ENCODE results near the gene DENND5B. TPM values are rescaled to one million over a fixed set of nuclear protein-coding genes. Genes with fewer than 3 reads are reported as not detected.

Gene DENND5B
- total and polyA plus RNA-seq, 4 donors = 3.1 to 22.5 (median 12.7) TPM

DNA sequence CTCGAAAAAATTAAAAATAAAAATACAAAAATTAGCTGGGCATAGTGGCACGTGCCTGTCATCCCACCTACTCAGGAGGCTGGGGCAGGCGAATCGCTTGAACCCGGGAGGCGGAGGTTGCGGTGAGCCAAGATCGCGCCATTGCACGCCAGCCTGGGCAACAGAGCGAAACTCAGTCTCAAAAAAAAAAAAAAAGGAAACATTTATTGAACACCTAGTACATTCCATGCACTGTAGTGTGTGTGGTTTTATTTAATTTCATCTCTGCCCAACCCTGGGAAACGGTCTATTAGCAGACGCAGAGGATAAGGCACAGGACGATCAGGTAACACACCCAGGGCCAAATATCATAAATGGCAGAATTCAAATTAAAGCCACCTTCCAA, 229.2 kb downstream of the DENND5B start:
- intact Hi-C loops (cut with DNase I) = no loop called here
- no peaks in the 10 kb centered on the region for H3K27me3 ChIP-seq (ENCODE audit: control insufficient read depth in 1 of 2, insufficient read depth in 2 of 2, low read length in 1 of 2)
- H3K36me3 ChIP-seq (ENCODE audit: control insufficient read depth in 1 of 2, insufficient read depth in 2 of 2, low read length in 1 of 2) = no peaks in the 10 kb centered on the region
- no peaks in the 10 kb centered on the region for H3K4me1 ChIP-seq (ENCODE audit: control insufficient read depth in 1 of 2, insufficient read depth in 2 of 2, low read length in 2 of 2)
- DNase-seq (no peak), ATAC-seq (ENCODE audit: low FRiP score) (no peak)
- no peak overlapping the region for H3K27ac ChIP-seq (ENCODE audit: low read depth in 1 of 2, low read length in 2 of 2)
- WGBS, 2 donors = 90 to 93% methylated on average over 14 of the region's 14 CpGs
- H3K9me3 ChIP-seq (ENCODE audit: control insufficient read depth, low read length) = no peaks in the 10 kb centered on the region
- H3K4me3 ChIP-seq (ENCODE audit: low read length in 2 of 2) = no peak overlapping the region

DNA sequence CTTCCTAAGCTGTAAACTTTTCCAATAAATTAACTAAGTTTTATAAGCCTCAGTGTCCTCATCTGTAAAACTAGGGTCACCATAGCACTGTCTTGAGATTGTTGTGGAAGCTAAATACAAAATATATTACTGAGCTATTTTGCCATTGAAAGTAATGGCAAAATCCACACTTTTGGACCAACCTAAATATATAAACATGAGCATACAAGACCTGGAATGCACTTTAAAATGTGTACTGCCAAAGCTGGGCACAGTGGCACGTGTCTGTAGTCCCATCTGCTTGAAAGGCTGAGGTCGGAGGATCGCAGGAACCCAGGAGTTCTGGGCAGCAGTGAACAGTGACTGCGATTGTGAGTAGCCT, 235.2 kb downstream of the DENND5B start:
- 64 to 79% methylated on average over 4 of the region's 4 CpGs for WGBS, 2 donors
- H3K27me3 ChIP-seq (ENCODE audit: control insufficient read depth in 1 of 2, insufficient read depth in 2 of 2, low read length in 1 of 2) = no peaks in the 10 kb centered on the region
- intact Hi-C loops (cut with DNase I) = no loop called here
- no peaks in the 10 kb centered on the region for H3K36me3 ChIP-seq (ENCODE audit: control insufficient read depth in 1 of 2, insufficient read depth in 2 of 2, low read length in 1 of 2)
- DNase-seq (no peak), ATAC-seq (ENCODE audit: low FRiP score) (no peak)
- H3K4me3 ChIP-seq (ENCODE audit: low read length in 2 of 2) = no peak overlapping the region
- no peak overlapping the region for H3K27ac ChIP-seq (ENCODE audit: low read depth in 1 of 2, low read length in 2 of 2)
- no peaks in the 10 kb centered on the region for H3K9me3 ChIP-seq (ENCODE audit: control insufficient read depth, low read length)
- H3K4me1 ChIP-seq (ENCODE audit: control insufficient read depth in 1 of 2, insufficient read depth in 2 of 2, low read length in 2 of 2) = no peaks in the 10 kb centered on the region

DNA sequence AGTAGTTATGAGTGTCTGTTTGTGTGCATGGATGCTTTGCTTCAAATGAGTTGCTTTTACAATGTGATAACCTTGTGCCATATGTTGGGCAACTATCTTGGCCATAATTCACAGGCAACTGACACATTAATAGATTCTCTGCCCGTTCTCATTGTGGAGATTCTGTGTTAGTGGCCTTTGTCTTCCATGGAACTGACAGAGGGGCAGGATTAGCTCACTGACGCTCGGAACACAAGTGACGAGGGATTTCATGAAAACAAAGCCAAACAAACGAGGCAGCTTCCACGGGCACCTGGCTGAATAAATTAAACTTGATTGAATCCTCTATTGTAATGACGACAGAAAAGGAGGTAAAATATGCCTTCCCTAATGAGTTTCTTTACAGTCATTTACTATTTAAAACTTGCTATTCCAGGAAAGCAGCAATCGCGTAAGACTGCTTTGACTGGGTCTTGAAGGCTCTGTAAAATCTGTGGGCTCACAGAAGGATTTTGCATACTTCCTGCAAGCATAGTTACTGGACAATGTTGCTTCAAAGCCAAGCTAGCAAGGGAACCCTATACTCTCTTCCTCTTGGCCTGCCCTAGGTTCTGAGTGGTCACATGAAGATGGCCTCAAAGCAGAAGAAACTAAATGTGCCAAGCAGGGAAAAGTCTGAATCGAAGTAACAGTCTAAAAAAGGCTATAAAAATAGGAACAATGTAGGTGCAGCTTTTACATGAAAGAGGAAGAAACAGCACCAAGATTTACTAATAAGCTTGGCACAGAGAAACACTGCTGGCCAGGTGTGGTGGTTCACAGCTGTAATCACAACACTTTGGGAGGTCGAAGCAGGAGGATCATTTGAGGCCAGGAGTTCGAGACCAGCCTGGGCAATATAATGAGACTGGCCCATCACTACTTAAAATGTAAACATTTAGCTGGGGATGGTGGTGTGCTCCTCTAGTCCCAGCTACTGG, 236.9 kb downstream of the DENND5B start:
- intact Hi-C loops (cut with DNase I) = no loop called here
- no peak overlapping the region for H3K27ac ChIP-seq (ENCODE audit: low read depth in 1 of 2, low read length in 2 of 2)

DNA sequence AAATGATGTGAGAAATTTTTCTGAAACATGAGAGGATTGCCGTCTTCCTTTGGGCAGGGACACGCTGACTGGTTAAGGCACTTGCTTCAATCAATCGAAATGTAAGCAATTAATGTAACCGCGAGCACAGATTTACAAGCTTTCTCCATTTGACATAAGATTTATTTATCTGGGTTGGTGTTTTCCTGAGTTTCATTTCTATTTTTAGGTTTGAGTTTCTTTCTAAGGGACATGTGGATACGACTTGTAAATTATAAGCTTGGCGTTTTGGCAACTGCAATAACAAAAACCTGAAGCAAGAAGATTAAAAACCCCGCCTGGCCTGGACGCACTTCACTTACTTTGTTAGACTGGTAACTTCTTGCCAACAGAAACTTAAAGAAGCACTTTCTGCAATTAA, 244.7 kb downstream of the DENND5B start:
- Histone ChIP-seq H3K27ac (ENCODE audit: low read depth in 1 of 2, low read length in 2 of 2) (no peak overlapping the region), H3K36me3 (ENCODE audit: control insufficient read depth in 1 of 2, insufficient read depth in 2 of 2, low read length in 1 of 2) (no peaks in the 10 kb centered on the region), H3K27me3 (ENCODE audit: control insufficient read depth in 1 of 2, insufficient read depth in 2 of 2, low read length in 1 of 2) (no peaks in the 10 kb centered on the region), H3K4me1 (ENCODE audit: control insufficient read depth in 1 of 2, insufficient read depth in 2 of 2, low read length in 2 of 2) (no peaks in the 10 kb centered on the region), H3K4me3 (ENCODE audit: low read length in 2 of 2) (no peak overlapping the region), H3K9me3 (ENCODE audit: control insufficient read depth, low read length) (no peaks in the 10 kb centered on the region)
- intact Hi-C loops (cut with DNase I) = no loop called here
- ATAC-seq (ENCODE audit: low FRiP score) (no peak), DNase-seq (no peak)
- 7 to 8% methylated on average over 9 of the region's 9 CpGs for WGBS, 2 donors

More for the DNA sequence above, 236.9 kb downstream of the DENND5B start:
- H3K4me1 ChIP-seq (ENCODE audit: control insufficient read depth in 1 of 2, insufficient read depth in 2 of 2, low read length in 2 of 2) = no peaks in the 10 kb centered on the region
- no peaks in the 10 kb centered on the region for H3K36me3 ChIP-seq (ENCODE audit: control insufficient read depth in 1 of 2, insufficient read depth in 2 of 2, low read length in 1 of 2)
- WGBS, 2 donors = 37 to 46% methylated on average over 12 of the region's 12 CpGs
- no peak overlapping the region for H3K4me3 ChIP-seq (ENCODE audit: low read length in 2 of 2)
- H3K9me3 ChIP-seq (ENCODE audit: control insufficient read depth, low read length) = no peaks in the 10 kb centered on the region
- no peak for DNase-seq
- ATAC-seq (ENCODE audit: low FRiP score) = no peak
- H3K27me3 ChIP-seq (ENCODE audit: control insufficient read depth in 1 of 2, insufficient read depth in 2 of 2, low read length in 1 of 2) = no peaks in the 10 kb centered on the region

DNA sequence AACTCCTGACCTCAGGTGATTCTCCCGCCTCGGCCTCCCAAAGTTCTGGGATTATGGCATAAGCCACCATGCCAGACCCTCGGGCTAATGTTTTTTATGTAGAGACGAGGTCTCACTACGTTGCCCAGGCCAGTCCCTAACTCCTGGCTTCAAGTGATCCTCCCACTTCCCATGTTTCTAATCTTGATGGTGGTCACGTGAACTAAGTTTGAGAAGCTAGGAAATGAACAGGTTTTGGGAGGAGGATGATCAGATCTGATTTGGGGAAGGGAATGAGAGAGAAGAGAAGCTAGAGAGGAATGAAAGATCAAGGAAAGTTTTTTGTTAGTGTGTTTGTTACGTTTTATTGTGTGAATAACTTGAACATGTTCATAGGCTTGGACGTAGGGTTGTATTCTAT, 247.8 kb downstream of the DENND5B start:
- Histone ChIP-seq H3K36me3 (ENCODE audit: control insufficient read depth in 1 of 2, insufficient read depth in 2 of 2, low read length in 1 of 2) (no peaks in the 10 kb centered on the region), H3K4me1 (ENCODE audit: control insufficient read depth in 1 of 2, insufficient read depth in 2 of 2, low read length in 2 of 2) (no peaks in the 10 kb centered on the region), H3K27me3 (ENCODE audit: control insufficient read depth in 1 of 2, insufficient read depth in 2 of 2, low read length in 1 of 2) (no peaks in the 10 kb centered on the region), H3K9me3 (ENCODE audit: control insufficient read depth, low read length) (no peaks in the 10 kb centered on the region), H3K27ac (ENCODE audit: low read depth in 1 of 2, low read length in 2 of 2) (no peak overlapping the region), H3K4me3 (ENCODE audit: low read length in 2 of 2) (no peak overlapping the region)
- intact Hi-C loops (cut with DNase I) = no loop called here
- DNase-seq = no peak
- ATAC-seq (ENCODE audit: low FRiP score) = no peak
- WGBS, 2 donors = 91 to 92% methylated on average over 8 of the region's 8 CpGs

DNA sequence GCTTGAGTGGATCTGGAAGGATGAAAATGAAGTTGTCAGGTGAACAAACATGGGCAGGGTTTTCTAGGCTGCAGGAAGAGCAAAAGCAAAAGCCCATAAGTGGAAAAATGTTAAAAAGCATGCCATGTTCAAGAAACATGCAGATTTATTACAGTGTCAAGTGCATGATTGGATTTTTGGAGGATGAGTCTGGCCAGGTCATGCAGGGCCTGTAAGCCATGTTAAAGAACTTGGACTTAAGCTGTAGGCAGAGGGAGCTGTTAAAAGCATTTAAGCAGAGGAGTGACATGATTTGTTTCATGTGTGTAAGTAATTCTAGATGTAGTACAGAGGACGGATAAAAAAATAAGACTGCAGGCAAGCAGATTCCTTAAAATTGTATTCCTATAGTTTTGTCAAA, 248.7 kb downstream of the DENND5B start:
- intact Hi-C loops (cut with DNase I) = no loop called here
- Histone ChIP-seq H3K27ac (ENCODE audit: low read depth in 1 of 2, low read length in 2 of 2) (no peak overlapping the region), H3K27me3 (ENCODE audit: control insufficient read depth in 1 of 2, insufficient read depth in 2 of 2, low read length in 1 of 2) (no peaks in the 10 kb centered on the region), H3K4me1 (ENCODE audit: control insufficient read depth in 1 of 2, insufficient read depth in 2 of 2, low read length in 2 of 2) (no peaks in the 10 kb centered on the region), H3K9me3 (ENCODE audit: control insufficient read depth, low read length) (no peaks in the 10 kb centered on the region), H3K36me3 (ENCODE audit: control insufficient read depth in 1 of 2, insufficient read depth in 2 of 2, low read length in 1 of 2) (no peaks in the 10 kb centered on the region), H3K4me3 (ENCODE audit: low read length in 2 of 2) (no peak overlapping the region)
- 77 to 84% methylated on average over 1 of the region's 1 CpG for WGBS, 2 donors
- no peak for ATAC-seq (ENCODE audit: low FRiP score)
- DNase-seq = no peak

DNA sequence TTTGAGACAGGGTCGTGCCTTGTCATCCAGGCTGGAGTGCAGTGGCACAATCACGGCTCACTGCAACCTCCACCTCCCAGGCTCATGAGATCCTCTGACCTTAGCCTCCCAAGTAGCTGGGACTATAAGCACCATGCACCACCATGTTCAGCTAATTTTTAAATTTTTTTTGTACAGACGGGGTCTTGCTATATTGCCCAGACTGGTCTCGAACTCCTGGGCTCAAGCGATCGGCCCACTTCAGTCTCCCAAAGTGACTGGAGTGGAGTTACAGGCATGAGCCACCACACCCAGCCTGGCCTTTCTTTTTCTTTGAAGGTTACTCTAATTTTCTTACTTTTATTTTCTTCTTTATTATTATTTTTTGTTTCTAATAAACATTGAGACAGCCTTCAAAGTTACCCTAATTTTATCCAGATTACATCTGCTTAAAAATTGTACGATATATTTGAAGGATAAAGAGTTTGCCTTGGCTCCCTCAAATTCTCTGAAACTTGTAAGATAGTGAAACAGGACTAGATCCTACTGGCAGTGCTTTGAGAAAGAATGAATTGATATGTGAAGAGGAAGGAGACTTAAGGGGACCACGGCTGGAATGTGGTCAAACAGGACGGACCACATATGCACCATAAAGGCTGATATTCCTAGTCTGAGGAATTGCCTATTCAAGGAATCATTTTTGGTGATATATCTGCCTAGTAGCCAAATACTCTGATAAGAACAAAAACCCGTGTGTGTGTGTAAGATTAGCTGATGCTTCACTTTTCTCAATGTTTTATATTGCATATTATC, 250.9 kb downstream of the DENND5B start:
- no peak overlapping the region for H3K27ac ChIP-seq (ENCODE audit: low read depth in 1 of 2, low read length in 2 of 2)
- 73 to 78% methylated on average over 10 of the region's 10 CpGs for WGBS, 2 donors
- intact Hi-C loops (cut with DNase I) = no loop called here
- H3K9me3 ChIP-seq (ENCODE audit: control insufficient read depth, low read length) = no peaks in the 10 kb centered on the region
- no peaks in the 10 kb centered on the region for H3K36me3 ChIP-seq (ENCODE audit: control insufficient read depth in 1 of 2, insufficient read depth in 2 of 2, low read length in 1 of 2)
- H3K27me3 ChIP-seq (ENCODE audit: control insufficient read depth in 1 of 2, insufficient read depth in 2 of 2, low read length in 1 of 2) = no peaks in the 10 kb centered on the region
- H3K4me1 ChIP-seq (ENCODE audit: control insufficient read depth in 1 of 2, insufficient read depth in 2 of 2, low read length in 2 of 2) = no peaks in the 10 kb centered on the region
- DNase-seq (no peak), ATAC-seq (ENCODE audit: low FRiP score) (no peak)
- no peak overlapping the region for H3K4me3 ChIP-seq (ENCODE audit: low read length in 2 of 2)

DNA sequence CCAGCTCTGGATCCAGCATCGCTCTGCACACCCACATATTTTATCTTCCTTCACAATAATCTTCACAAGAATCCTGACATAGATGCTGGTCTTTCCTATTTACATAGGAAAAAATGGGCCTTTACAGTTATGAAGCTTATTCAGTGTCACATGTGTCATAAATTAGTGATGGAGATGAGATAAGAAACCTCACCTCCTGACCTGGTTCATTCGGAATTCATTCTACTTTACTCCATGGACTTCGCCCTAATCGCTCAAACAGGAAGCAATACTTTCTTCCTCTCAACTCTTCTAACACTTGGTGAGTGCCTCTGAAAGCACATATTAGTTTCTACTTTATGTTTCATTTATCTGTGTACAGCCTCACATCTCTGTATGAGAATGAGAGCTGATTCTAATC, 253.0 kb downstream of the DENND5B start:
- no peaks in the 10 kb centered on the region for H3K36me3 ChIP-seq (ENCODE audit: control insufficient read depth in 1 of 2, insufficient read depth in 2 of 2, low read length in 1 of 2)
- no peak overlapping the region for H3K27ac ChIP-seq (ENCODE audit: low read depth in 1 of 2, low read length in 2 of 2)
- no peak for ATAC-seq (ENCODE audit: low FRiP score)
- intact Hi-C loops (cut with DNase I) = no loop called here
- no peaks in the 10 kb centered on the region for H3K9me3 ChIP-seq (ENCODE audit: control insufficient read depth, low read length)
- no peak for DNase-seq
- WGBS, 2 donors = 72 to 75% methylated on average over 4 of the region's 4 CpGs
- H3K27me3 ChIP-seq (ENCODE audit: control insufficient read depth in 1 of 2, insufficient read depth in 2 of 2, low read length in 1 of 2) = no peaks in the 10 kb centered on the region
- H3K4me3 ChIP-seq (ENCODE audit: low read length in 2 of 2) = no peak overlapping the region
- no peaks in the 10 kb centered on the region for H3K4me1 ChIP-seq (ENCODE audit: control insufficient read depth in 1 of 2, insufficient read depth in 2 of 2, low read length in 2 of 2)

Measured in aorta (tissue), 5 donors.